Activated CD4-positive, alpha-beta memory T cell treated with anti-CD3 and anti-CD28 coated beads for 36 hours (primary cell): Measurements from ENCODE around the gene NCLN. TPM values are rescaled to one million over a fixed set of nuclear protein-coding genes. Genes with fewer than 3 reads are reported as not detected.

Source experiments
- CTCF ChIA-PET: fragments of 350-600 bp; sonication (Branson Sonifier 250); formaldehyde crosslinking; loops from one replicate; lab custom pipeline; 2021; ENCODE audit warnings: antibody characterized with exemption, inconsistent platforms; lab: Charles Lee
- POLR2A ChIA-PET: fragments of 350-600 bp; sonication (Branson Sonifier 250); formaldehyde crosslinking; loops from one replicate; lab custom pipeline; 2021; ENCODE audit warnings: antibody characterized with exemption; lab: Charles Lee
- DNase-seq: peaks from one replicate; pipeline ENCODE4 v3.0.0-alpha.2; 2020
- H3K27ac Mint-ChIP-seq: one replicate; pipeline ENCODE4 v1.8.0; 2021; ENCODE audit warnings: mixed read lengths
- H3K27me3 Mint-ChIP-seq: one replicate; pipeline ENCODE4 v1.8.0; 2021; ENCODE audit warnings: mixed read lengths
- H3K36me3 Mint-ChIP-seq: one replicate; pipeline ENCODE4 v1.8.0; 2021; ENCODE audit warnings: mixed read lengths
- H3K4me1 Mint-ChIP-seq: one replicate; pipeline ENCODE4 v1.8.0; 2021; ENCODE audit warnings: low read depth, mixed read lengths
- H3K4me3 Mint-ChIP-seq: one replicate; pipeline ENCODE4 v1.8.0; 2021; ENCODE audit warnings: mild to moderate bottlenecking, mixed read lengths
- H3K9me3 Mint-ChIP-seq: one replicate; pipeline ENCODE4 v1.8.0; 2021; ENCODE audit warnings: mixed read lengths
- intact Hi-C: fragments of 100-400 bp; cut with micrococcal nuclease; formaldehyde crosslinking; loops from one replicate; pipeline ENCODE4 v1.15.1; 2023
- total RNA-seq, 2 experiments: library from RNA; stranded (reverse); gene quantifications; one replicate each; pipeline ENCODE4 v1.2.3, GENCODE V29; 2021

NCLN gene
- total RNA-seq, 2 experiments from 2014 or later: 47.0 to 50.9 TPM

- no peak for DNase-seq
- no peaks in the 10 kb centered on the region for H3K9me3 Mint-ChIP-seq
- H3K27me3 Mint-ChIP-seq: peaks cover 7% of the 10 kb centered on the region
- H3K27ac Mint-ChIP-seq: no peak overlapping the region
- no peaks in the 10 kb centered on the region for H3K4me1 Mint-ChIP-seq
- ChIA-PET POLR2A (no interaction called here), CTCF (no interaction called here)
- intact Hi-C loops: no loop called here
- no peak overlapping the region for H3K4me3 Mint-ChIP-seq
- H3K36me3 Mint-ChIP-seq: no peaks in the 10 kb centered on the region
These were observed 53.6 kb downstream of the NCLN start for GRCh38 chr19:3239367-3239766.

DNA sequence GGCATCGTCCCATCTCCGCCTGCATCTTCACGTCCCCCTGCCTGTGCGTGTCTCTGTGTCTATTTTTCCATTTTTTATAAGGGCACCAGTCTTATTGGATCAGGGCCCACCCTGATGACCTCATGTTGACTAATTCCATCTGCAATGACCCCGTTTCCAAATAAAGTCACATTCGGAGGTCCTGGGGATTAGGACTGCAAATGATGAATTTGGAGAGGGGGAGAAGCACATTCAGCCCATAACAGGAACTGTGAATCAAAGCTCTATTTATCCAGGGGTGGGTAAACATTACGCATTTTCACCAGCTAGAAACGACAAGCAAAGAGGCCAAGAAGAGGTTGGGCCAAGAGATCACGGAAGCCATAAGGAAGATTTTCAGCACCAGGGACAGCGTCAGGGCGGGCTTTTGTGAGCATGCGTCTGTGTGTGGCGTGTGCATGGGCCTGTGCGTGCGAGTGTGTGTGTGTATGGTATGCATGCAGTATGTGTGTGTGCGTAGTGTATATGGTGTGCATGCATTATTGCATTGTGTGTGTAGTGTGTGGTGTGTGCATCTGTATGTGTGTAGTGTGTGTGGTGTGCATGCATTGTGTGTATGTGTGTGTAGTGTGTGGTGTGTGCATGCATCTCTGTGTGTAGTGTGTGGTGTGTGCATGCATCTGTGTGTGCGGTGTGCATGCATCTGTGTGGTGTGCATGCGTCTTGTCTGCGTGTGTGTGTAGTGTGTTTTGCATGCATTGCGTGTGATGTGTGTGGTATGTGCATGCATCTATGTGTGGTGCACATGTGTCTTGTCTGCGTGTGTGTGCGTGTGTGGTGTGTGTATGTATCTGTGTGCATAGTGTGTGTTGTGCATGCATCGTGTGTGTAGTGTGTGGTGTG is 58.3 kb downstream of the NCLN start:
- Mint-ChIP-seq H3K27ac (no peak overlapping the region), H3K9me3 (no peaks in the 10 kb centered on the region), H3K27me3 (no peaks in the 10 kb centered on the region), H3K36me3 (no peaks in the 10 kb centered on the region), H3K4me3 (no peak overlapping the region), H3K4me1 (no peaks in the 10 kb centered on the region)
- CTCF ChIA-PET: no interaction called here
- intact Hi-C loops: no loop called here
- DNase-seq: peak; percentile 64
- POLR2A ChIA-PET: no interaction called here

GRCh38 chr19:3245050-3245449 is 59.3 kb downstream of the NCLN start:
- H3K4me3 Mint-ChIP-seq: no peak overlapping the region
- H3K36me3 Mint-ChIP-seq: no peaks in the 10 kb centered on the region
- intact Hi-C loops: no loop called here

DNA sequence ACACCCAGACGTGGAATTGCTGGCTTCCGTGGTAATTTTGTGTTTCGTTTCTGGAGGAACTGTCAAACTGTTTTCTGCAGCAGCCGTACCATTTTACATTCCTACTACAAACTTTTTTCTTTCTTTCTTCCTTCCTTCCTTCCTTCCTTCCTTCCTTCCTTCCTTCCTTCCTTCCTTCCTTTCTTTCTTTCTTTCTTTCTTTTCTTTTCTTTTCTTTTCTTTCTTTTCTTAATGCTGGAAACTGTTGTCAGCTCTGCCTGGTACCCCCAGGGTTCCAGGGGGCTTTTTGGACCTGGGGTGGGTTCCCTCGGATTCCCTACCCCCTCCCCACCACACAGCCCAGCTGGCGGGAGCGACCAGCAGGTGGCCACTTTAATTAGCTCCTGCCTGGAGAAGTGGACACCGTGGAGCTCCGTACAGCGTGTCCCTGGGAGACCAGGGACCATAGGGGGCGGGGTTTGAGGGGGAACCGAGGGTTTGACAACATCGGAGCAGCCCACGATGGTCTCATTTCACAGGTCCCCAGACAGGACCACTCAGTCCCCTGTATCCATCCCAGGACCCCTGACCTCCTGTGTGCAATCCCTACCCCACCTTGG is 63.1 kb downstream of the NCLN start:
- peaks cover 4% of the 10 kb centered on the region for H3K9me3 Mint-ChIP-seq
- no peak overlapping the region for H3K4me3 Mint-ChIP-seq
- CTCF ChIA-PET: interaction anchor here (2.8 kb wide), 1 partner anchor 24 kb away, joined by 10 read pairs; the partner anchor contains the start of gene CELF5
- H3K27ac Mint-ChIP-seq: no peak overlapping the region
- no peaks in the 10 kb centered on the region for H3K4me1 Mint-ChIP-seq
- H3K36me3 Mint-ChIP-seq: no peaks in the 10 kb centered on the region
- peaks cover 9% of the 10 kb centered on the region for H3K27me3 Mint-ChIP-seq
- DNase-seq: no peak
- intact Hi-C loops: no loop called here
- POLR2A ChIA-PET: no interaction called here

More at GRCh38 chr19:3245050-3245449, 59.3 kb downstream of the NCLN start:
- Mint-ChIP-seq H3K27me3 (no peaks in the 10 kb centered on the region), H3K9me3 (no peaks in the 10 kb centered on the region), H3K27ac (no peak overlapping the region), H3K4me1 (no peaks in the 10 kb centered on the region)
- DNase-seq: no peak
- ChIA-PET CTCF (no interaction called here), POLR2A (no interaction called here)

DNA sequence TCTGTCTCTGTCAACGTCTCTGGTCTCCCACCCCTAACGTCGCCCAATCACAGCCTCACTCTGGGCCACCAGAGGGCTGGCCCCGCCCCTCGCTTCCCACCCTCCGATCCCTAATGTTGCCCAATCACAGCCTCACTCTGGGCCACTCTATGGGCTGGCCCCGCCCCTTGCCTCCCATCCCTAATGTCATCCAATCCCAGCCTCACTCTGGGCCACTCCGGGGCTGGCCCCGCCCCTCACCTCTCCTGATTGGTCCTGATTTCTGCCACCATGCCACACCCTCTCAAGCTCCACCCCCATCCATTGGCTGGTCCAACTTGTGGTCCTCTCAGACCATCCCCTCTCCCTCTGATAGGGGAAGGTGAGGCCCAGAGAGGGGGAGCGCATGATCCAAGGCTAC is 63.7 kb downstream of the NCLN start:
- DNase-seq: peak; percentile 21

GRCh38 chr19:3250675-3251074 is 64.9 kb downstream of the NCLN start:
- ChIA-PET CTCF (interaction anchor here (0.7 to 2.8 kb wide), 8 partner anchors 11 to 147 kb away, joined by 3 to 10 read pairs (median 4); partner anchors contain the start of gene CELF5), POLR2A (no interaction called here)
- Mint-ChIP-seq H3K4me3 (no peak overlapping the region), H3K4me1 (no peaks in the 10 kb centered on the region), H3K27ac (no peak overlapping the region), H3K9me3 (peaks cover 8% of the 10 kb centered on the region), H3K36me3 (no peaks in the 10 kb centered on the region), H3K27me3 (peaks cover 13% of the 10 kb centered on the region)
- intact Hi-C loops: no loop called here
- DNase-seq: peak; percentile 58

More for the DNA sequence above, 63.7 kb downstream of the NCLN start:
- Mint-ChIP-seq H3K4me1 (no peaks in the 10 kb centered on the region), H3K27me3 (peaks cover 11% of the 10 kb centered on the region), H3K27ac (no peak overlapping the region), H3K9me3 (peaks cover 8% of the 10 kb centered on the region), H3K36me3 (no peaks in the 10 kb centered on the region), H3K4me3 (no peak overlapping the region)
- POLR2A ChIA-PET: interaction anchor here (0.6 kb wide), 1 partner anchor 623 kb away, joined by 3 read pairs; no protein-coding TSS in a partner anchor
- CTCF ChIA-PET: interaction anchor here (1.5 to 2.8 kb wide), 2 partner anchors 21 to 25 kb away, joined by 3 to 10 read pairs; partner anchors contain the start of gene CELF5
- intact Hi-C loops: no loop called here

- CTCF ChIA-PET: interaction anchor here (0.7 to 2.8 kb wide), 5 partner anchors 11 to 148 kb away, joined by 3 to 10 read pairs (median 3); partner anchors contain the start of gene CELF5
- Mint-ChIP-seq H3K27ac (no peak overlapping the region), H3K9me3 (peaks cover 8% of the 10 kb centered on the region), H3K27me3 (peaks cover 15% of the 10 kb centered on the region), H3K36me3 (no peaks in the 10 kb centered on the region), H3K4me1 (no peaks in the 10 kb centered on the region), H3K4me3 (no peak overlapping the region)
- DNase-seq: no peak
- POLR2A ChIA-PET: no interaction called here
- intact Hi-C loops: no loop called here
These were observed 65.5 kb downstream of the NCLN start for GRCh38 chr19:3251229-3251628.

DNA sequence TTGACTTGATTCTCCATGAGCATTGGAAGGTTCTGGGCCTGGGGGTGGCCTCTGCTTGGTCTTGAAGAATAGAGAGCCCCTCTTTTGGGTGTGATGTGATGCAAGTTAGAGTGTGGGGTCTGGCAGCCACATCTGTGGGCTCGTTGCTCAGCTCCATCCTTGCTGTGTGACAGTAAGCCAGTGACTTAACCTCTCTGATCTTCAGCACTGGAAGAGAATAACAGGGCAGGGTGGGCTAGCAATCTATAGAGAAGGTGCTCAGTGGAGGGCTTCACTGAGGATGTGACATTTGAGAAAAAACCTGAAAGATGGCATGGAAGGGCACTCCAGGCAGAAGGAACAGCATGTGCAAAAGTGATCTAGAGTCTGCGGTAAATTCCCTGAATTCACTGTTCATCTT is 66.9 kb downstream of the NCLN start:
- Mint-ChIP-seq H3K27me3 (peaks cover 16% of the 10 kb centered on the region), H3K9me3 (peaks cover 8% of the 10 kb centered on the region), H3K4me3 (no peak overlapping the region), H3K4me1 (no peaks in the 10 kb centered on the region), H3K27ac (no peak overlapping the region), H3K36me3 (no peaks in the 10 kb centered on the region)
- intact Hi-C loops: no loop called here
- no peak for DNase-seq
- ChIA-PET POLR2A (no interaction called here), CTCF (interaction anchor here (0.7 to 1.3 kb wide), 2 partner anchors 23 to 302 kb away, joined by 3 to 4 read pairs; no protein-coding TSS in a partner anchor)

- Mint-ChIP-seq H3K4me3 (no peak overlapping the region), H3K27me3 (peaks cover 16% of the 10 kb centered on the region), H3K36me3 (no peaks in the 10 kb centered on the region), H3K4me1 (no peaks in the 10 kb centered on the region), H3K9me3 (peaks cover 8% of the 10 kb centered on the region), H3K27ac (no peak overlapping the region)
- CTCF ChIA-PET: interaction anchor here (0.7 to 1.3 kb wide), 2 partner anchors 22 to 302 kb away, joined by 3 to 4 read pairs; no protein-coding TSS in a partner anchor
- DNase-seq: no peak
- intact Hi-C loops: no loop called here
- POLR2A ChIA-PET: no interaction called here
These were observed 67.5 kb downstream of the NCLN start for GRCh38 chr19:3253270-3253669.

DNA sequence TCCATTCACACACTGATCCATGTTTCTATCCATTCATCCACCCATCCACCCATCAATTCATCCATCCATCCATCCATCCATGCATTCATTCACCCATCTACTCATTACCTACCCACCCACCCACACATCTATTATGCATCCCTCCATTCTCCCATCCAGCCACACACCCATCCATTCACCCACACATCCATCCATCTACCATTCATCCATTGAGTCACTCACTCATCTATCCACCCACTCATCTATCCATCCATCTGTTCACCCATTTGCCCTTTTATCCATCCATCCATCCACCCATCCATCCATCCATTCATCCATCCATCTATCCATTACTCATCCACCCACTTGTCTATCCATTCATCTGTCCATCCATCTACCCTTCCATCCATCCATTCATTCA is 68.8 kb downstream of the NCLN start:
- DNase-seq: no peak
- ChIA-PET POLR2A (no interaction called here), CTCF (interaction anchor here (0.6 kb wide), 1 partner anchor 633 kb away, joined by 3 read pairs; no protein-coding TSS in a partner anchor)
- intact Hi-C loops: no loop called here
- Mint-ChIP-seq H3K4me1 (no peaks in the 10 kb centered on the region), H3K4me3 (no peak overlapping the region), H3K36me3 (no peaks in the 10 kb centered on the region), H3K27ac (no peak overlapping the region), H3K9me3 (peaks cover 8% of the 10 kb centered on the region), H3K27me3 (peaks cover 16% of the 10 kb centered on the region)

GRCh38 chr19:3257071-3257470 is 71.3 kb downstream of the NCLN start:
- Mint-ChIP-seq H3K27me3 (peaks cover 7% of the 10 kb centered on the region), H3K27ac (no peak overlapping the region), H3K36me3 (no peaks in the 10 kb centered on the region), H3K4me1 (no peaks in the 10 kb centered on the region), H3K9me3 (peaks cover 8% of the 10 kb centered on the region), H3K4me3 (no peak overlapping the region)
- no peak for DNase-seq
- intact Hi-C loops: no loop called here
- POLR2A ChIA-PET: no interaction called here
- CTCF ChIA-PET: no interaction called here
